Panc1 (cell line): ENCODE results near the gene CCDC85C.

Source experiments
- POLR2AphosphoS5 ChIP-seq: IDR thresholded peaks from 2 replicates; pipeline ENCODE4 v1.6.1; 2012; ENCODE audit warnings: mild to moderate bottlenecking, low read depth, low read length, moderate library complexity
- TF ChIP-seq, protein P1 (sequence below): fragments of 450-650 bp; IDR thresholded peaks from 2 replicates; pipeline ENCODE4 v1.5.1; 2017; ENCODE audit warnings: mild to moderate bottlenecking
- TF ChIP-seq, protein P2 (sequence below), 2 experiments: IDR thresholded peaks; 2 replicates each; pipeline ENCODE4 v1.6.1; 2011 to 2012; ENCODE audit warnings: low read depth in 2 of 2, control low read depth in 1 of 2, low read length in 1 of 2, mild to moderate bottlenecking in 1 of 2, moderate library complexity in 1 of 2; ENCODE audit not compliant: insufficient read depth in 1 of 2

DNA sequence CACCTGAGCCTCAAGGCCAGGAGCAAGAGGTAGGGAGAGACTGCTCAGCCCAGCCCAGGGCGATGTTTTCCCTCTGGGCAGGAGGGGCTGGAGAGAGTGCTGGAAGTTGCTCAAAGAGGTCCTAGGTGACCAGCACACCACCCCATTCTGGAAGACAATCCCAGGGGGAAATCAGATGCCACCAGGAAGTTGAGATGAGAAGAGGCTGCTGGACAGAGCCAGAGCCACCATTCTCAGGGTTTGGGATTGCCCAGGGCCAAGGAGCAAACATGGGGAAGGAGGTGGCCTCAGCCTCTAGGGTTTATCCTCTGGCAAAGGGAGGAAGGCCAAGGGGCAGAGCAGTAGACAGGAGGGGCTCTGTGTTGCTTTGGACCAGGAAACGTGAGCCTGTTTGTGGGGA is 11.6 kb downstream of the CCDC85C start:
- TF ChIP-seq, protein P1, sequence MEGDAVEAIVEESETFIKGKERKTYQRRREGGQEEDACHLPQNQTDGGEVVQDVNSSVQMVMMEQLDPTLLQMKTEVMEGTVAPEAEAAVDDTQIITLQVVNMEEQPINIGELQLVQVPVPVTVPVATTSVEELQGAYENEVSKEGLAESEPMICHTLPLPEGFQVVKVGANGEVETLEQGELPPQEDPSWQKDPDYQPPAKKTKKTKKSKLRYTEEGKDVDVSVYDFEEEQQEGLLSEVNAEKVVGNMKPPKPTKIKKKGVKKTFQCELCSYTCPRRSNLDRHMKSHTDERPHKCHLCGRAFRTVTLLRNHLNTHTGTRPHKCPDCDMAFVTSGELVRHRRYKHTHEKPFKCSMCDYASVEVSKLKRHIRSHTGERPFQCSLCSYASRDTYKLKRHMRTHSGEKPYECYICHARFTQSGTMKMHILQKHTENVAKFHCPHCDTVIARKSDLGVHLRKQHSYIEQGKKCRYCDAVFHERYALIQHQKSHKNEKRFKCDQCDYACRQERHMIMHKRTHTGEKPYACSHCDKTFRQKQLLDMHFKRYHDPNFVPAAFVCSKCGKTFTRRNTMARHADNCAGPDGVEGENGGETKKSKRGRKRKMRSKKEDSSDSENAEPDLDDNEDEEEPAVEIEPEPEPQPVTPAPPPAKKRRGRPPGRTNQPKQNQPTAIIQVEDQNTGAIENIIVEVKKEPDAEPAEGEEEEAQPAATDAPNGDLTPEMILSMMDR = no peak
- TF ChIP-seq POLR2AphosphoS5 = no peak
- TF ChIP-seq, protein P2, sequence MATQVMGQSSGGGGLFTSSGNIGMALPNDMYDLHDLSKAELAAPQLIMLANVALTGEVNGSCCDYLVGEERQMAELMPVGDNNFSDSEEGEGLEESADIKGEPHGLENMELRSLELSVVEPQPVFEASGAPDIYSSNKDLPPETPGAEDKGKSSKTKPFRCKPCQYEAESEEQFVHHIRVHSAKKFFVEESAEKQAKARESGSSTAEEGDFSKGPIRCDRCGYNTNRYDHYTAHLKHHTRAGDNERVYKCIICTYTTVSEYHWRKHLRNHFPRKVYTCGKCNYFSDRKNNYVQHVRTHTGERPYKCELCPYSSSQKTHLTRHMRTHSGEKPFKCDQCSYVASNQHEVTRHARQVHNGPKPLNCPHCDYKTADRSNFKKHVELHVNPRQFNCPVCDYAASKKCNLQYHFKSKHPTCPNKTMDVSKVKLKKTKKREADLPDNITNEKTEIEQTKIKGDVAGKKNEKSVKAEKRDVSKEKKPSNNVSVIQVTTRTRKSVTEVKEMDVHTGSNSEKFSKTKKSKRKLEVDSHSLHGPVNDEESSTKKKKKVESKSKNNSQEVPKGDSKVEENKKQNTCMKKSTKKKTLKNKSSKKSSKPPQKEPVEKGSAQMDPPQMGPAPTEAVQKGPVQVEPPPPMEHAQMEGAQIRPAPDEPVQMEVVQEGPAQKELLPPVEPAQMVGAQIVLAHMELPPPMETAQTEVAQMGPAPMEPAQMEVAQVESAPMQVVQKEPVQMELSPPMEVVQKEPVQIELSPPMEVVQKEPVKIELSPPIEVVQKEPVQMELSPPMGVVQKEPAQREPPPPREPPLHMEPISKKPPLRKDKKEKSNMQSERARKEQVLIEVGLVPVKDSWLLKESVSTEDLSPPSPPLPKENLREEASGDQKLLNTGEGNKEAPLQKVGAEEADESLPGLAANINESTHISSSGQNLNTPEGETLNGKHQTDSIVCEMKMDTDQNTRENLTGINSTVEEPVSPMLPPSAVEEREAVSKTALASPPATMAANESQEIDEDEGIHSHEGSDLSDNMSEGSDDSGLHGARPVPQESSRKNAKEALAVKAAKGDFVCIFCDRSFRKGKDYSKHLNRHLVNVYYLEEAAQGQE (IDR thresholded peaks at IDR 0.05; ENCODE audit: insufficient read depth in 1 of 2, low read depth in 2 of 2, low read length in 1 of 2) = no peak
